H9 (cell line): ENCODE data around the gene SQSTM1. TPM values are rescaled to one million over a fixed set of nuclear protein-coding genes. Genes with fewer than 3 reads are reported as not detected.
A peak's percentile ranks its signal among the peaks of the same experiment; 100 is the strongest.

Source experiments
- DNase-seq: peaks from one replicate; pipeline ENCODE4 v3.0.0-alpha.2; 2017
- H2AFZ ChIP-seq: one replicate; pipeline ENCODE4 v1.6.1; 2013; ENCODE audit warnings: mild to moderate bottlenecking, low read length, control low read depth, moderate library complexity
- H2AK5ac ChIP-seq: 2 replicates; pipeline ENCODE4 v1.6.1; 2013; ENCODE audit warnings: low read length, control low read depth, mixed read lengths; ENCODE audit not compliant: insufficient read length
- H2BK120ac ChIP-seq: one replicate; pipeline ENCODE4 v1.6.1; 2013; ENCODE audit warnings: low read depth, mild to moderate bottlenecking, low read length, control low read depth, inconsistent platforms; ENCODE audit not compliant: poor library complexity, severe bottlenecking
- H2BK12ac ChIP-seq: 2 replicates; pipeline ENCODE4 v1.6.1; 2013; ENCODE audit warnings: low read length, control low read depth, mixed read lengths, low read depth; ENCODE audit not compliant: insufficient read length
- H2BK15ac ChIP-seq: 2 replicates; pipeline ENCODE4 v1.6.1; 2013; ENCODE audit warnings: low read depth, low read length, control low read depth
- H2BK20ac ChIP-seq: one replicate; pipeline ENCODE4 v1.6.1; 2013; ENCODE audit warnings: low read depth, mild to moderate bottlenecking, low read length, control low read depth, inconsistent platforms; ENCODE audit not compliant: poor library complexity, severe bottlenecking
- H2BK5ac ChIP-seq: 2 replicates; pipeline ENCODE4 v1.6.1; 2013; ENCODE audit warnings: low read length, control low read depth, mixed read lengths; ENCODE audit not compliant: insufficient read length
- H3K14ac ChIP-seq: 2 replicates; pipeline ENCODE4 v1.6.1; 2013; ENCODE audit warnings: low read length, control low read depth; ENCODE audit not compliant: insufficient read depth
- H3K18ac ChIP-seq: 2 replicates; pipeline ENCODE4 v1.6.1; 2013; ENCODE audit warnings: low read depth, mild to moderate bottlenecking, mixed read lengths, low read length, control low read depth; ENCODE audit not compliant: insufficient read length
- H3K23ac ChIP-seq: 2 replicates; pipeline ENCODE4 v1.6.1; 2013; ENCODE audit warnings: low read length, control low read depth, mixed read lengths, low read depth; ENCODE audit not compliant: insufficient read length
- H3K23me2 ChIP-seq: 2 replicates; pipeline ENCODE4 v1.6.1; 2013; ENCODE audit warnings: low read depth, mild to moderate bottlenecking, mixed read lengths, low read length, control low read depth; ENCODE audit not compliant: insufficient read length, poor library complexity, severe bottlenecking
- H3K27ac ChIP-seq: 2 replicates; pipeline ENCODE4 v1.5.1; 2013; ENCODE audit warnings: low read length, control low read depth, mixed read lengths, low read depth; ENCODE audit not compliant: insufficient read length
- H3K27me3 ChIP-seq: 2 replicates; pipeline ENCODE4 v1.6.1; 2013; ENCODE audit warnings: low read length, control low read depth, inconsistent platforms; ENCODE audit not compliant: insufficient read depth
- H3K4ac ChIP-seq: 2 replicates; pipeline ENCODE4 v1.6.1; 2013; ENCODE audit warnings: low read depth, mild to moderate bottlenecking, control low read depth, inconsistent platforms, low read length, moderate library complexity
- H3K4me1 ChIP-seq: 2 replicates; pipeline ENCODE4 v1.6.1; 2013; ENCODE audit warnings: low read length, control low read depth, inconsistent platforms; ENCODE audit not compliant: insufficient read depth
- H3K4me2 ChIP-seq: 2 replicates; pipeline ENCODE4 v1.6.1; 2013; ENCODE audit warnings: low read length, control low read depth, mixed read lengths; ENCODE audit not compliant: insufficient read length, insufficient read depth
- H3K56ac ChIP-seq: 2 replicates; pipeline ENCODE4 v1.6.1; 2013; ENCODE audit warnings: low read depth, mild to moderate bottlenecking, mixed read lengths, low read length, control low read depth; ENCODE audit not compliant: insufficient read length
- H3K79me1 ChIP-seq: 2 replicates; pipeline ENCODE4 v1.6.1; 2013; ENCODE audit warnings: low read depth, mild to moderate bottlenecking, moderate library complexity, low read length, control low read depth, inconsistent platforms; ENCODE audit not compliant: insufficient read depth, poor library complexity, severe bottlenecking
- H3K79me2 ChIP-seq: 2 replicates; pipeline ENCODE4 v1.6.1; 2013; ENCODE audit warnings: low read length, control low read depth, inconsistent platforms; ENCODE audit not compliant: insufficient read depth
- H3K9ac ChIP-seq: 2 replicates; pipeline ENCODE4 v1.6.1; 2013; ENCODE audit warnings: low read length, control low read depth, mixed read lengths; ENCODE audit not compliant: insufficient read length; ENCODE audit errors: extremely low read depth
- H3K9me3 ChIP-seq: one replicate; pipeline ENCODE4 v1.6.1; 2013; ENCODE audit warnings: low read depth, low read length, inconsistent platforms; ENCODE audit not compliant: control insufficient read depth
- H3T11ph ChIP-seq: one replicate; pipeline ENCODE4 v1.6.1; 2013; ENCODE audit warnings: mild to moderate bottlenecking, low read length, control low read depth, inconsistent platforms
- H4K20me1 ChIP-seq: one replicate; pipeline ENCODE4 v1.6.1; 2013; ENCODE audit not compliant: control insufficient read depth, insufficient read length, insufficient read depth
- H4K5ac ChIP-seq: 2 replicates; pipeline ENCODE4 v1.6.1; 2013; ENCODE audit warnings: low read depth, mild to moderate bottlenecking, mixed read lengths, low read length, control low read depth; ENCODE audit not compliant: insufficient read length
- H4K8ac ChIP-seq: replicated peaks from 2 replicates; pipeline ENCODE4 v1.6.1; 2013; ENCODE audit warnings: low read length, control low read depth, mixed read lengths, low read depth; ENCODE audit not compliant: insufficient read length
- H4K91ac ChIP-seq: 2 replicates; pipeline ENCODE4 v1.6.1; 2013; ENCODE audit warnings: low read depth, mild to moderate bottlenecking, moderate library complexity, mixed read lengths, low read length, control low read depth; ENCODE audit not compliant: insufficient read length
- H3K27ac Mint-ChIP-seq, 3 experiments: 2 replicates in 2 of 3; 3 replicates in 1 of 3; pipeline ENCODE4 v1.8.0; 2020 to 2021; ENCODE audit warnings: mixed read lengths in 3 of 3, mild to moderate bottlenecking in 1 of 3, moderate library complexity in 1 of 3
- H3K27me3 Mint-ChIP-seq: 2 replicates; pipeline ENCODE4 v1.8.0; 2021; ENCODE audit warnings: low read depth, mild to moderate bottlenecking, moderate library complexity, mixed read lengths
- H3K36me3 Mint-ChIP-seq, 3 experiments: 2 replicates in 2 of 3; 3 replicates in 1 of 3; pipeline ENCODE4 v1.8.0; 2020 to 2021; ENCODE audit warnings: low read depth in 3 of 3, mixed read lengths in 3 of 3; ENCODE audit not compliant: insufficient read depth in 1 of 3
- H3K4me1 Mint-ChIP-seq, 2 experiments: 2 replicates each; pipeline ENCODE4 v1.8.0; 2020; ENCODE audit warnings: mixed read lengths in 2 of 2
- H3K4me3 Mint-ChIP-seq, 2 experiments: 2 replicates in 1 of 2; 3 replicates in 1 of 2; pipeline ENCODE4 v1.8.0; 2020 to 2021; ENCODE audit warnings: mild to moderate bottlenecking in 2 of 2, mixed read lengths in 2 of 2, moderate library complexity in 1 of 2
- H3K9me3 Mint-ChIP-seq, 2 experiments: 2 replicates in 1 of 2; 3 replicates in 1 of 2; pipeline ENCODE4 v1.8.0; 2020; ENCODE audit warnings: mild to moderate bottlenecking in 2 of 2, mixed read lengths in 2 of 2, moderate library complexity in 1 of 2
- WGBS: extraction: QIAGEN DNeasy Blood & Tissue Kit; methylation state at CpG from one replicate; pipeline ENCODE4 v1.1.7; 2013; ENCODE audit warnings: missing lambda C conversion rate, low lambda C conversion rate, mixed read lengths; ENCODE audit not compliant: insufficient read length; ENCODE audit errors: extremely low coverage; 5-methylcytosine and 5-hydroxymethylcytosine counted together
- total RNA-seq: library from RNA; stranded (reverse); gene quantifications from 2 replicates; pipeline ENCODE4 v1.2.1, GENCODE V29; 2021
- TF ChIP-seq, protein P1 (sequence below): fragments of 200-600 bp; sonication (generic); conservative IDR thresholded peaks from 3 replicates; pipeline ENCODE4 v1.8.0; 2021; ENCODE audit warnings: antibody characterized with exemption, mild to moderate bottlenecking

Gene SQSTM1
- total RNA-seq, 1 experiment from 2014 or later, result 144 TPM

DNA sequence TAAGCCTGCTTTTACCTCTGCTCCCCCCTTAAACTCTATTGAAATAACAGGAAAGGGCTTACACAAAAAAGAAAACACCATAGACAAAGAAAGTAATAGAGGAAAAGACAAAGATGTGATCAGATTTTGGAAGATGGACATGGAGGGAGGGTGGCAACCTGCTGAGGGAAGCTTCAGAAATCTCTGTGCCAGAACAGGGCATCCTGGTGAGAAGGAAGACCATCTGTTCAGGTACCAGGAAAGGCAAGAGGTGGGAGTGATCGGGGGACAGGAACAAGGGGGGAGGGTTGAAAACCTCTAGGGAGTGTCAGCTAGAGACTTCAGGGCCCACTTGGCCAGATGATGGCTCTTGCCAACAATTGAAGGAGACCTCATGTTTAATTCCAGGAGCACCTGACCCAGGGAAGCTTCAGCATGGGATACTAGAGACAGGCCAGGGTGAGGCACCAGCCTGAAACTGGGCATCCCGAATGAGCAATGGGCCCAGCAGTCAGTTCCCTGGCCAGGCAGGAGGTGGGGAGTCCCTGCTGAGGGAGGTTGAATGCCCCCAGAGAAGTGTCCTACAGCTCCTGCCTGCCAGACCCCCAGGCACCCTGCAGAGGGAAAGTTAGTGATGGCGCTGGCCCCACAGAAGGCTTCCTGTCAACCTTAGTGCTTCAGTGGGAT, 8.2 kb downstream of the SQSTM1 start:
- Histone ChIP-seq H3K4ac (no peak overlapping the region), H3K27me3 (no peaks in the 10 kb centered on the region), H4K5ac (no peak overlapping the region), H2BK20ac (no peak overlapping the region), H2BK5ac (no peak overlapping the region), H3K4me1 (peaks cover 9% of the 10 kb centered on the region; the same call in 1 of the 2 replicates), H2AK5ac (no peak overlapping the region), H3K23me2 (no peaks in the 10 kb centered on the region), H2BK12ac (no peak overlapping the region), H3K18ac (no peak overlapping the region), H4K91ac (no peak overlapping the region), H2AFZ (no peak overlapping the region), H3T11ph (no peak overlapping the region), H3K9ac (no peak overlapping the region), H2BK120ac (no peak overlapping the region), H3K56ac (no peak overlapping the region), H3K27ac (no peak overlapping the region), H3K23ac (no peak overlapping the region), H3K14ac (no peak overlapping the region; the same call in 1 of the 2 replicates), H3K9me3 (no peaks in the 10 kb centered on the region), H3K79me2 (no peaks in the 10 kb centered on the region), H3K4me2 (no peak overlapping the region), H4K8ac (no peak overlapping the region), H2BK15ac (no peak overlapping the region), H3K79me1 (no peaks in the 10 kb centered on the region), H4K20me1 (no peaks in the 10 kb centered on the region)
- Mint-ChIP-seq H3K4me1 (peaks cover 28% of the 10 kb centered on the region in 2 experiments), H3K27ac (peak overlapping the region in 2 of 3 experiments; percentile 74 to 78; a peak in 4 of 7 replicates), H3K27me3 (no peaks in the 10 kb centered on the region), H3K4me3 (peak overlapping the region in 1 of 2 experiments; percentile 41; a peak in 2 of 5 replicates), H3K36me3 (peaks cover 76 to 99% (median 97%) of the 10 kb centered on the region in 3 experiments), H3K9me3 (peaks cover 0 to 2% of the 10 kb centered on the region in 2 experiments; a peak in 2 of 5 replicates)
- TF ChIP-seq, protein P1, sequence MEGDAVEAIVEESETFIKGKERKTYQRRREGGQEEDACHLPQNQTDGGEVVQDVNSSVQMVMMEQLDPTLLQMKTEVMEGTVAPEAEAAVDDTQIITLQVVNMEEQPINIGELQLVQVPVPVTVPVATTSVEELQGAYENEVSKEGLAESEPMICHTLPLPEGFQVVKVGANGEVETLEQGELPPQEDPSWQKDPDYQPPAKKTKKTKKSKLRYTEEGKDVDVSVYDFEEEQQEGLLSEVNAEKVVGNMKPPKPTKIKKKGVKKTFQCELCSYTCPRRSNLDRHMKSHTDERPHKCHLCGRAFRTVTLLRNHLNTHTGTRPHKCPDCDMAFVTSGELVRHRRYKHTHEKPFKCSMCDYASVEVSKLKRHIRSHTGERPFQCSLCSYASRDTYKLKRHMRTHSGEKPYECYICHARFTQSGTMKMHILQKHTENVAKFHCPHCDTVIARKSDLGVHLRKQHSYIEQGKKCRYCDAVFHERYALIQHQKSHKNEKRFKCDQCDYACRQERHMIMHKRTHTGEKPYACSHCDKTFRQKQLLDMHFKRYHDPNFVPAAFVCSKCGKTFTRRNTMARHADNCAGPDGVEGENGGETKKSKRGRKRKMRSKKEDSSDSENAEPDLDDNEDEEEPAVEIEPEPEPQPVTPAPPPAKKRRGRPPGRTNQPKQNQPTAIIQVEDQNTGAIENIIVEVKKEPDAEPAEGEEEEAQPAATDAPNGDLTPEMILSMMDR, result no peak
- DNase-seq, result no peak
- WGBS, result no CpG with 5 or more reads among the region's 3 CpGs
